GM21515 (cell line): ENCODE results near the gene CCDC57.
"Not testable (repeated sequence)": the region's sequence is repeated elsewhere in the genome, so short reads cannot be mapped to it uniquely, and the experiment has no call there.

Source experiments
- ATAC-seq: cut with Tn5 transposase; IDR thresholded peaks from one replicate; pipeline ENCODE4 v1.9.1; 2021; ENCODE audit not compliant: unreplicated experiment

CCDC57 gene

DNA sequence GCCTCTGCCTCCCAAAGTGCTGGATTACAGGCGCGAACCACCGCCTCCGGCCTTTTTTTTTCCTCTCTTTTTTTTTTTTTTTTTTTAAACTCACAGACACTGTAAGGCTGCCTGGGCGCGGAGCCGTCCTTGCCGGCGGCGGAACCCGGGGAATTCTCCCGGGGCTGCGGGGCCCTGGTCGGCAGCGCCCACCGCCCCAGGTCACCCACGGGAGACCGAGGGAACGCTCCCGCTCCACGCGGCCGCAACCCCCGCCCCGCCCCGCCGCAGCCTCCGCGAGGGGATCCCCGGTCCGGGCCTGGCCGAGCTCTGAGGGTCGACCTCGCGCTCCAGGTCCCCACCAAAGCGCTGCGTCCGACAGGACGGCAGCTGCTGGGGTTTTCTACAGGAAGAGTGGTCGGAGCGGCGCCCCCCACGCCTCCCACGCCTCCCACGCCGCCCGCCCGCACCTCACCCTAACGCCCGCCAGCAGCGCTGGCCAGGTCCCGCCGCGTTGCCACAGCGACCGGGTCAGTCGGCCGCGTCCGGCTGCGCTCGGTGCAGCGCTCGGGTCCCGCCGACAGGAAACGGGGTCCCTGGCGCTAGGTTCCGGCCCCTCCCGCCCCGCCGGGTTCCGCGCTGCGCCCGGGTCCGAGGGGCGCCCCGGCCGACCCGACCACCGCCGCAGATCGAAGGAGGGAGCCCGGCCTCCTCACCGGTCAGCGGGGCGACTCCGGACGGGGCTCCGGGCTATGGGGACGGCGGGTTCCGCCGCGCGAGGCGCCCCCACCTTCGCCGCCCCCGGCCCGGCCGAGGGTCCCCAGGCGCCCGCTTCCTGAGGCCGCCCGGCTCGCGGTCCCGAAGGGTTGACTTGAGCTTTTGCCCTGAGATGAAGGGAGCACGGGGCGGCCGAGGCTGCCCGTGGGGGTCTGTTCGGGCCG is at the start of gene CCDC57:
Gene CCDC57, minus strand, starts transcription at position 512 of the 920 bp plus-strand sequence. CDS start 10,898 bp downstream, outside the sequence.
- ATAC-seq = peak; percentile 79

DNA sequence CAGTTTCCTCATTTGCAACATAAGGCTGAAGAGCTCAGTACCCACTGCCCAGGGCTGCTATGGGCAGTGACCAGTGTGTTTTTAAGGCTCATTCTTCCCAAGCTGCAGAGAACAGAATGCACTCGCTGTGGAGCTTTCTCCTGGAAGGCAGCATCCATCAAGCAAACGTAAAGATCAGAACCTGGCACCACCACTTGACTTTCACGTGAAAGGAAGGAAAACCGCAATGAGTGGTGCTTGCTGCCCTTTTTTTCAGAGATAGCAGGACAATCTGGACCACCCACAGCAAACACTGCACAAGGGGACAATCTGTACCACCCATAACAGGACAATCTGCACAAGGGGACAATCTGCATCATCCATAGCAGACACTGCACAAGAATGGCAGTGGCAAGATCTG is 49.7 kb upstream of the CCDC57 start:
- ATAC-seq = no peak

- ATAC-seq = not testable (repeated sequence)
Measured at GRCh38 chr17:82259972-82260961, 47.6 kb upstream of the CCDC57 start.

DNA sequence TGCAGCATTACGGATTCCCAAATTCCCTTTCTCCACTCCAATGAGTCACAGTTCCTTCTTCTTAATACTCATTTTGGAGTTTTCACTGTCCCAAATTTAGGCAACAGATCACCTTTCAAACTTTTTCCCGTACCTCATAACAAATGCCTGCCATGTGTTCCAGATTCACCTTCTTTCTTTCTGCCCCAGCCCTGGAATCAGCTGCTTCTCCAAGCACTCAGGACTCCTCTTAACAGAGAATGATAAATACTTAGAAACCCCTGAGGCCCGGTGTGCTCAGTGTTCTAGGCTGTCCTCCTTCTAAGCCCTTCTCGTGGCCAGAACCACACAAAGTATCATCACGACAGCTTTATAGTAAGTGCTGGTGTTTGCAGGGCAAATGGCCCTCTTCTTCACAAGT is 45.9 kb upstream of the CCDC57 start:
- ATAC-seq = no peak

DNA sequence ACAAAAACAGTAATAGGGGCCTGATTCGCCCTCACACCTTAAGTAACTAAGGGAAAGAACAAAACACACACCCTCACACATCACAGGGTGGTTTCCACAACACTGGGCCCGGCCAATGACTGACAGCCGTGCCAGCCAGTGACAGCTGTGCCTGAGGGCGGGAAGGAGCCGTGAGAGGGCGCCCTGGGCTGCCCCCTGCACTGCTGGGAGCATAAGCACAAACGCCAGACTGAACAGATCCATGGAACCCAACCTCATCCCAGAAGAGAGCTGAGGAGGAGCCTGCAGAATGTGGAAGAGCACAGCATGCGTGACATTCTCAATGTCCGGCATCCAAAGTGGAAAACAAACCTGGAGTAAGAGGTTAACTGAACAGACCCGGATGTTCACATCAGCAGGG is 44.8 kb upstream of the CCDC57 start:
- no peak for ATAC-seq

DNA sequence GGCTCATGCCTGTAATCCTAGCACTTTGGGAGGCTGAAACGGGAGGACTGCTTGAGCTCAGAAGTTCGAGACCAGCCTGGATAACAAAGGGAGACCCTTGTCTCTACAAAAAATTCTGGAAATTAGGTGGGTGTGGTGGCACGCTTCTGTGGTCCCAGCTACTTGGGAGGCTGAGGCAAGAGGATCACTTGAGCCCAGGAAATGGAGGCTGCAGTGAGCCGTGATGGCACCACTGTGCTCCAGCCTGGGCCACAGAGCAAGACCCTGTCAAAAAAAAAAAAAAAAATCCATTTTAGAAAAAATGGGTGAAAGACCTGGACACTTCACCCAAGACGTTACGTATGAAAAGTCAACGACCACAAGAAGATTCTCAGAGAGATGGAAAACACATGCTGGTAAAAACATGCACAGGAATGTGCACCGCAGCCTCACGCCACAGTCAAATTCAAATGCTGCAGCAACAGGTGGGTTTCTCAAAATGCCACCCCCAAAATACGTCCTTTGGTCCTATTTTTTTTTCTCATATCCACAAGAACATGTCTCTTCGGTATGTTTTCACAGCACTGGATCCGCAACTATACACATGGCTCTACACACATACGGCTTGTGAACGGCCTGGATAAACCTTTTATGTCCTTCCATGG is 43.7 kb upstream of the CCDC57 start:
- ATAC-seq = no peak

DNA sequence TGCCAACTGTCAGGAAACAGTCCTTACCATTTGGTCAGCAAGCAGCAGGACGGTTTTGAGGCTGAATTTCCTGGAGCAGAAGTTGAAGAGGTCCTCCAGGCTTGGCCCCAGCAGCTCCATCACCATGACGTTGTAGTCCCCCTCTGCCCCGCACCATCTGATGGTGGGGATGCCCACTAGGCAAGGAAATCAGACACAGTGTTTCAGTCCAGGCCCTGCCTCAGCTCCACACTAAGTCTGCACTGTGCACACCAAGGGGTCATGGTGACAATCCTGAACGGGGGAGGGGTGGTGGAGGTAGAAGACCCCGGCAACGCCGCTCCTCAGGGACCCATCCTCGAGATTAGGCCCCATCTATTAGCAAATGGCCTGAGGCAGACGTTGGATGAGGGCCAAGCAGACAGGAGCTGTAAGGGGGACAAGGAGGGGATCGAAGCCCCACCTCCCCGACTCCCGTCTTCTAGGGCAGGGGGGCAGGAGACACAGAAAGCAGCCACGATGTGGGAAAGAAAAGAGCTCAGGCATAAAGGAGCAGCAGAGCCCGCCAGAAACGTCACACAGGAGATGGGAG is 42.8 kb upstream of the CCDC57 start:
- no peak for ATAC-seq

DNA sequence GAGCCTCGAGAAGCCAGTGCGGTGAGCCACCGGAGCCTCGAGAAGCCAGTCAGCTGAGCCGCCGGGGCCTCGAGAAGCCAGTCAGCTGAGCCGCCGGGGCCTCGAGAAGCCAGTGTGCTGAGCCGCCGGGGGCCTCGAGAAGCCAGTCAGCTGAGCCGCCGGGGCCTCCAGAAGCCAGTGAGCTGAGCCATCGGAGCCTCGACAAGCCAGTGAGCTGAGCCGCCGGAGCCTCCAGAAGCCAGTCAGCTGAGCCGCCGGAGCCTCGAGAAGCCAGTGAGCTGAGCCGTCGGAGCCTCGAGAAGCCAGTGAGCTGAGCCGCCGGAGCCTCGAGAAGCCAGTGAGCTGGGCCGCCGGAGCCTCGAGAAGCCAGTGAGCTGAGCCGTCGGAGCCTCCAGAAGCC is 42.1 kb upstream of the CCDC57 start:
- not testable (repeated sequence) for ATAC-seq

DNA sequence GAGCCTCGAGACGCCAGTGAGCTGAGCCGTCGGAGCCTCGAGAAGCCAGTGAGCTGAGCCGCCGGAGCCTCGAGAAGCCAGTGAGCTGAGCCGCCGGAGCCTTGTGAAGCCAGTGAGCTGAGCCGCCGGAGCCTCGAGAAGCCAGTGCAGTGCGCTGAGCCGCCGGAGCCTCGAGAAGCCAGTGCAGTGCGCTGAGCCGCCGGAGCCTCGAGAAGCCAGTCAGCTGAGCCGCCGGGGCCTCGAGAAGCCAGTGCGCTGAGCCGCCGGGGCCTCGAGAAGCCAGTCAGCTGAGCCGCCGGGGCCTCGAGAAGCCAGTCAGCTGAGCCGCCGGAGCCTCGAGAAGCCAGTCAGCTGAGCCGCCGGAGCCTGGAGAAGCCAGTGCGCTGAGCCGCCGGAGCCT is 41.5 kb upstream of the CCDC57 start:
- ATAC-seq = not testable (repeated sequence)

DNA sequence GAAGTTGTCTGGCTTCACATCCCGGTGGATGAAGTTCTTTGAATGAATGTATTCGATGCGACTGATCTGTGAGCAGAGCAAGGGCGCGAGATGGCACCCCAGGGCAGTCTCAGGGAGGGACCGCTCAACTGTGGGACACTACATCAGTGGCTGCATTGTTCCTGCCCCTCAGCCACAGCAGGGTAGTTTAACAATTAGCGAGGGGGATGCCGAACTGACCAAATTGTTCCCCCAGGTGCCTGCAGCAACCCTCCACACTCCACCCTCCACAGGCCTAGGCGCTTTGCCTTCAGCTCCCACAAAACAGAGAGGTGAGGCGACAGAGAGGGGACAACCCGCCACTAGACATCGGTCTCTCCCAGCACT is 40.5 kb upstream of the CCDC57 start:
- ATAC-seq = no peak

DNA sequence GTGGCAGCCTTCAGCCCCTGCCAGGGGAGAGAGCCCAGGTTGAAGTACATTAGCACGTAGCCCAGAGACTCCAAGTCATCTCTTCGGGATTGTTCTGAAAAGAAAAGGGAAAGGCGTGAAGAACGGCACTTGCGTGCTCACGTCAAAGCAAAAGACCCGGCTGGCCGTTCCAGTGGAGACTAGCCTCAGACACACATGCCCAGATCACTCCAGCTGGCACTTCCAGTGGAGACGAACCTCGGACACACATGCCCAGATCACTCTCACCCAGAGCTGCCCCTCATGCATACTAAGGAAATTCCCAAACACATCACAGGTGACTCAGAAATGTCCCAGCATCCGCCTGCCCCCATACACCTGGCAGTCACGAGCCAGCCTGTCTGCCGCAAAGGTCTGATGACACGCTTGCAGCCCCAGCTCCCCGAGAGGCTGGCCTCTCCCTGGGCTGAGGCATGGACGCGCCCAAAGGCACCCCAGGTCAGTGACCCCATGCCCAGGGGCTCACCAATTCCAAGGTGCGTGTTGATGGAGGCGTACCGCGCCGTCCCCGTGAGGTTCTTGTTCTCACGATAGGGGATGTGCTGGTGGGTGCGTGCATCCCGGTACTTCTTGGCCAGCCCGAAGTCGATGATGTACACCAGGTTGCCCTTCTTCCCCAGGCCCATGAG is 40.0 kb upstream of the CCDC57 start:
- ATAC-seq = no peak

- no peak for ATAC-seq
Measured at GRCh38 chr17:82250868-82251500, 38.3 kb upstream of the CCDC57 start.

GRCh38 chr17:82249896-82250581 is 37.4 kb upstream of the CCDC57 start:
- no peak for ATAC-seq

DNA sequence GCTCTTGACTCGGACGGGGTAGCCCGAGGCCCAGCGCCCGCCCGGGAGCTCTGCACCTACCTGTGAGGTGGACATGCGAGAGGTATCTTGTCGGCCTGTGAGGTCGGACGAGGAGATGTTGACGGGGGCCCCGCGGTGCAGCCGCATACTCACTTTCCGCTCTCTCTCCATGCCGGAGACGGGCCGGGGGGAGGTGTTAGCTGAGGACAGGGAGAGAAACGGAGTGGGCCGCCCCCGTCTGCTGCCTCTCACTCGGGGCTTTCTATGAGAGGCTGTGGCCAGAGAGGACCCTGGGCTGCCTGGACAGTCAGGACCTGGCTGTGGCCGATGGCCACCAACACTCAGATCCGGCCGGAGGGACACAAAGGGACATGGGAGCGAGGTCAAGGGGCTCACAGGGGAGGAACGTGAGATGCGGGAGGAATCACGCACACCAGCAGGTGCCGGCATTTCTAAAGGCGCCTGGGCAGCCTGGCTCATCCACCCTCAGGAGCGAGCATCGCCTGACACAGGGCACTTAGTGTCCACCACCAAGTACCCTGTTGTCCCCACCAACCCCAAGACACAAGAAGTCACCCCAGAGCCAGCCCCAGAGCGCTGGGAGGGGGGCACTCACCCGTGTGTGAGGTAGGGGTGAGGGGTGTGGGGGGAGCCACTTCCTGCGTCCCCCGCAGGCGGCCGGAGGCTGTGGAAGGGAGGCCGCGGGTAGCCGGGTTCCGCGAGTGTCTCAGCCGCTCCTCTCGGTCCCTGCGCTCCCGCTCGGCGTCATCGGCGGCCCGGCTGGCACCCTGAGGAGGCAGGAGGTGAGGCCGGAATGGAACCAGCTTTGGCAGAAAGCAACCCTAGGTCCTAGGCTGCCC is 36.4 kb upstream of the CCDC57 start:
- no peak for ATAC-seq

DNA sequence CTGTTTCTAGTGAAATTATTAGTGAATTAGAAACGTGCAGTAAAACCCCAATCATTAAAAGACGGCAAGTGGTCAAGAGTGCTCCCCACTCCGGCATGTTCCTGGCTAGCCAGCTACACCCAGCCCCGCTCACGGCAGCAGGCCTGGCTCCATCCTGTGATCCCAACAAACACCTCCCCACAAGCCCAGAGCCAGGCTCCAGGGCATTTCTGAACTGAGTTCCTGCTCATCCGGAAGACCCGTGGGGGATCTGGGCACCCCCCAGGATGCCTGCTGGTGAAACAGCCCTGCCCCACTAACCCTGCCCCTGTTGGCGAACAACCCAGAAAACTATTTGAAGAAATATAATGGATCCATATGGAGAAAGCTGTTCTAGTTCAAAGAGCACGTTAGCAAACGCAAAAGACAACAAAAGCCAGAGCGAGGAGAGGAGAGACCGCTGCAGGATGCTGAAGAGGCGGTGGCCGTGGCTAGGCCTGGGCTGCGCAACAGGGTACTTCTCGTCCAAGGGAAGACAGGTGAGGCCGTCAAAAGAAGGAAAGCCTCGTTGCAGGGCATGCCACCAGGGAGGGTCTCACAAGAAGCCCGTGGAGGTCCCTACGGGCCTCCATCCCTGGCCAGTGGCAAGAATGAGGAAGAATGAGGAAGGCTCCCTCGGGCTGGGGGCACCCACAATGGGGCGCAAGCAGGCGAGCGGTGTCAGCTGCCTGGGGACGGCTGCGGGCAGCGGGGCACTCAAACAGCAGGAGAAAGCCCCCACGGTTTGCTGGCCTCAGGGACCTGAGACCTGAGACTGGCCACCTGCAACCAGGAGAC is 35.4 kb upstream of the CCDC57 start:
- no peak for ATAC-seq

DNA sequence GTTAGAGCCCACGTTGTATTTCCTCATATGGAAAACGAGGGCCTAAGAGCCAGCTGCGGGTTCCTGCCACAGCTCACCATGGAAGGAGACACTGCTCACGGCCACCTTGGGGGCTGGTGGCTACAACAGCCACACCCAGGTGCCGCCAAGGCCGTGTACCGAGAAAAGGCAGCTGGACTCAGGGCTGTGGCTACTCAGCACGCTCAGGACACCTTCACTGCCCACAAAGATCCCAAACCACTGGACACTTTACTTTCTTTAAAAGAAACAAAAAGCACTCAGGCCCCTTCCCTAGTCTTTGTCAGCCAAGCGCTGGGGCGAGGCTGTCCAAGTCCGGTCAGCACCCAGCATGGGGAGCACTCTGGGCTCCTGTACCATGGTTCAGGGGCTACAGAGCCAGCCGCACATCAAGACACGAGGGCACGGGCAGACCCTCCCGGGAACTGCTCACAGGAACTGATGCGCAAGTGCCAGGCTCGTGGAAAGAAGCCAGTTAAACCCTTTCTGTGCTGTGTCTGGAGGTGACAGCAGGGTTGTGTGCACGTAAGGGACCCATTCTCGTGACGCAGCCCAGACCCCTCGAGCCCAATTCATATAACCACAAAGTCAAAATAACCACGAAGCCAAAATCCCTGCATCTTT is 34.7 kb upstream of the CCDC57 start:
- ATAC-seq = no peak
